Muscle layer of duodenum (tissue), 2 donors: ENCODE results near the gene VAPB.

Source experiments
- H3K27ac ChIP-seq: one replicate; pipeline ENCODE4 v1.7.0; 2013; ENCODE audit warnings: mild to moderate bottlenecking, low read length
- H3K27me3 ChIP-seq: one replicate; pipeline ENCODE4 v1.7.0; 2013; ENCODE audit warnings: low read depth, mild to moderate bottlenecking, control low read depth, low read length
- H3K36me3 ChIP-seq, 2 donors: one replicate each; pipeline ENCODE4 v1.7.0; 2013; ENCODE audit warnings: low read length in 2 of 2, control low read depth in 1 of 2, mild to moderate bottlenecking in 1 of 2; ENCODE audit not compliant: insufficient read depth in 2 of 2, control insufficient read depth in 1 of 2
- H3K4me1 ChIP-seq, 2 donors: one replicate each; pipeline ENCODE4 v1.7.0; 2013; ENCODE audit warnings: low read length in 2 of 2, mild to moderate bottlenecking in 2 of 2, control low read depth in 1 of 2, moderate library complexity in 1 of 2; ENCODE audit not compliant: insufficient read depth in 2 of 2, control insufficient read depth in 1 of 2
- H3K4me3 ChIP-seq, 2 donors: one replicate each; pipeline ENCODE4 v1.7.0; 2013; ENCODE audit warnings: low read length in 2 of 2, low read depth in 1 of 2, mild to moderate bottlenecking in 1 of 2
- H3K9me3 ChIP-seq, 2 donors: one replicate each; pipeline ENCODE4 v1.7.0; 2013; ENCODE audit warnings: low read length in 2 of 2, control low read depth in 1 of 2, mild to moderate bottlenecking in 1 of 2; ENCODE audit not compliant: control insufficient read depth in 1 of 2
- donor health status: healthy.

Gene VAPB

DNA sequence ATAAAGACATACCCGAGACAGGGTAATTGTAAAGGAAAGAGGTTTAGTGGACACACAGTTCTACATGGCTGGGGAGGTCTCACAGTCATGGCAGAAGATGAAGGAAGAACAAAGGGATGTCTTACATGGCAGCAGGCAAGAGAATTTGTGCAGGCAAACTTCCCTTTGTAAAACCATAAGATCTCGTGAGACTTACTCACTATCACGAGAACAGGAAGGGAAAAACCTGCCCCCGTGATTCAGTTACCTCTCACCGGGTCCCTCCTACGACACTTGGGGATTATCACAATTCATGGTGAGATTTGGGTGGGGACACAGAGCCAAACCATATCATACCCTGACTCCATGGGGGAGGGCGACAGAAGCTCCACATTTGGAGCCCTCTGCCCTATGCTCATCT, 7.4 kb upstream of the VAPB start:
- Histone ChIP-seq H3K36me3 (no peaks in the 10 kb centered on the region), H3K27me3 (no peaks in the 10 kb centered on the region), H3K27ac (no peak overlapping the region), H3K9me3 (peaks cover 0 to 6% of the 10 kb centered on the region in 2 donors), H3K4me3 (no peak overlapping the region), H3K4me1 (no peaks in the 10 kb centered on the region)

DNA sequence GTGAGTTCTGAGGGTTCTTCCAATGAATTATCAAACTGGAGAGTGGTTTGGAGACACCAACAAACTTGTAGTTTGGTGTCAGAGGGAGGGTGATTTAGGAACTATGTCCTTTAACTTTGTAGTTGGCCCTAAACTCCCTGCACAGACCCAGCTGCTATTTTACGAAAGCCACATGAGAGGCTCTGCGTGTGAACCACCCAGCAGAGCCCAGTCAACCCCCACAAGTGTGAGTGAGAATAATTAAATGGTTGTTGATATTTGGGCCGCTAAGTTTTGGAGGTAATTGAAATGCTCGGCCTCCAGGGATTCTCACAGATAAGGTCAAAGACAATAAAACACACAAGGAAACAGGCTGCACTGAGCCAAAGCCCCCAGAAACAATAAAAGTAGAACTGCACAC, 6.9 kb upstream of the VAPB start:
- Histone ChIP-seq H3K27ac (no peak overlapping the region), H3K4me1 (no peaks in the 10 kb centered on the region), H3K9me3 (peaks cover 0 to 6% of the 10 kb centered on the region in 2 donors), H3K4me3 (no peak overlapping the region), H3K36me3 (no peaks in the 10 kb centered on the region), H3K27me3 (no peaks in the 10 kb centered on the region)

DNA sequence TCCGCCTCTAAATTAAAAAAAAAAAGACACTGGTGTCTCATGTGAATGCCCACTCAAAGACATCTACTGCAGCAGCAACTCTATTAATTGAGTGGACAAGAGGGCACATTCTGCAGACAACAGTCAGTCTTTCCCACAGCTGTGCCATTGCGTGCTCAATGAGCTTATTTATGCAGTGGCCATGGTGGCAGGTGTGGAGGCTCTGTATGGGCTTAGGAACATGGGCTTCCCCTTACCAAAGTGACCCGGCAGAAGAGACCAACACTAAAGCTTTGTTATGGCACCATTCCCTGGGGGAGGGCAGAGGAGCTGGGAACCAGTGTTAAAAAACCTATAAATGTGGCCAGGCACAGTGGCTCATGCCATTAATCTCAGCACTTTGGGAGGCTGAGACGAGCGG, 4.2 kb upstream of the VAPB start:
- Histone ChIP-seq H3K4me1 (peaks cover 1 to 2% of the 10 kb centered on the region in 2 donors), H3K4me3 (no peak overlapping the region), H3K27ac (no peak overlapping the region), H3K9me3 (peaks cover 0 to 6% of the 10 kb centered on the region in 2 donors), H3K27me3 (no peaks in the 10 kb centered on the region), H3K36me3 (no peaks in the 10 kb centered on the region)

DNA sequence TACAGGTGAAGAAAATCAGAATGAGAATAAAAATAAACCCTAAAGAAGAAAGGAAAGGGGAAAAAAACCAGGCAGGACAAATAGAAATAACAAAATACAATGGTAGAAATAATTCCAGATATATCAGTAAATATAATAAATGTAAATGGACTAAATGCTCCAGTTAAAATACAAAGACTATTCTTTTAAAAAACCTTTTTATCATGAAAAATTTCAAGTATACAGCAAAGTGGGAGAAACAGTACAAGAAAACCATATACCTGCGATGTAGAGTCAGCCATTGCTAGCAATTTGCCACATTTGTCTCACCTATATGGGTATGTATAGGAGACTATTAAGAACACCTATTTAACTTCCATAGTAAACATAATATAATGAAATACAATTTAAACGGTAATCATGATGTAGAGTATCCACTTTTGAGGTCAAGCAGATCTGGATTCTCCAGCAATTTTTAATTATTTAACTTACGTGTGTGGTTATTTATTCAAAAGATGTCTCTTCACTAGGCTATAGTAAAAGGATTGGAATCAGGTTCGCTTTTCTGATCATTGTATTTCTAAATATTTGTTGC, 914 bp upstream of the VAPB start:
- H3K36me3 ChIP-seq, result no peaks in the 10 kb centered on the region
- H3K4me1 ChIP-seq, result peaks cover 12 to 28% of the 10 kb centered on the region in 2 donors
- H3K4me3 ChIP-seq, result peak overlapping the region in 1 of 2 donors; percentile 55
- H3K27ac ChIP-seq, result no peak overlapping the region
- no peaks in the 10 kb centered on the region for H3K9me3 ChIP-seq
- H3K27me3 ChIP-seq, result no peaks in the 10 kb centered on the region

DNA sequence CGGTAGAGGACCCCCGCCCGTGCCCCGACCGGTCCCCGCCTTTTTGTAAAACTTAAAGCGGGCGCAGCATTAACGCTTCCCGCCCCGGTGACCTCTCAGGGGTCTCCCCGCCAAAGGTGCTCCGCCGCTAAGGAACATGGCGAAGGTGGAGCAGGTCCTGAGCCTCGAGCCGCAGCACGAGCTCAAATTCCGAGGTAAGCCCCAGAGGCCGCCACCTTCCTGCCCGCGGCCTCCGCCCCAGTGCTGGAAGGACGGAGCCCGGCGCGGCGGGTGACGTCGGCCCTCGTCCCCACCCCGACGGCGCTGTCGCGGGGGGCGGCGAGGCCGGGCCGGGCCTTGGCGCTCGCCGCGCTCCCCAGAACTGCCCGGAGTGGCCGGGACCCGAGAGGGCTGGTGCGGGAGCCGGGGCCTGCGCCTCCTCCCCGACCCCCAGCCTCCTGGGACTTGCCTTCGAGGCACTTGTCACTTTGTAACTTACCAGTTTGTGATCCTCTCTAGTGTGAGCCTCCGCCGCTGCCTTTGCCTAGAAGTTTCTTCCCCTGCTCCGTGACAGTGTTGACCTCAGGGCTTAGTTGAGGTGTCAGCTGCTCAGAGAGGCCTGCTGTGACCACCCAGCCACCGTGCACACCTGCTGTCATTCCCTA, 417 bp downstream of the VAPB start:
- Histone ChIP-seq H3K27ac (peak overlapping the region; percentile 87), H3K4me3 (peak overlapping the region; percentile 72 to 95), H3K36me3 (no peaks in the 10 kb centered on the region), H3K27me3 (no peaks in the 10 kb centered on the region), H3K9me3 (no peaks in the 10 kb centered on the region), H3K4me1 (peaks cover 16 to 32% of the 10 kb centered on the region in 2 donors)

DNA sequence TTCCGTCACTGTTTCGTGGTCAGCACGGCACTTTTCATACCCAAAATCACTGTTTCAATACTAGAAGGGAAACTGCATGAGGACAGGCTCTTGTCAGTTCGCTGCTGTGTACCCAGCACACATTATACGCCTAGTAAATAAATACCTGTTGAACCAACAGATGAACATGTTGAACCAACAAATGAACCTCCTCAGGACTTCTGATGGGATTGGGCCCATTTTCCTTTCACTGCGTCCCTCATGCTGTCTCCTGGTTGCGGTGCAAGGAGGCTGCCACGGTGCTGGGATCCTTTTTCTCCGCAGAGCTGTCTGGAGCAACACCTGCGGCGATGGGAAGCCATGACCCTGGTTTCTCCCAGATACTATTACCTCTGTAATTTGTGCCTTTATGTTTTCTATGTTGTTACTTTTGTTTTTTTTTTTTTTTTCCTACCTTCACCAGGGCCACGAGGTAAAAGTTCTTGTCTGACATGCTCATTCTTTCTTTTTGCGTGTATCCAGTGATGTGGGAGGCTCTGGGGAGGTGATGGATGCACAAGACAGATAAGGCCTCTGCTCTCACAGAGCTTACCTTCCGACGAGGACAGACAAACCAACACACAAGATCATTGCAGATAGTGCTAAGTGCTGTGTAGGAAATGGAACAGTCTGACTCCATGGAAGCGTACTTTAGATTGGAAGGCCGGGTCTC, 1.1 kb downstream of the VAPB start:
- H3K27ac ChIP-seq, result peak overlapping the region; percentile 87
- peaks cover 16 to 32% of the 10 kb centered on the region in 2 donors for H3K4me1 ChIP-seq
- no peaks in the 10 kb centered on the region for H3K9me3 ChIP-seq
- H3K4me3 ChIP-seq, result peak overlapping the region; percentile 72 to 95
- no peaks in the 10 kb centered on the region for H3K27me3 ChIP-seq
- H3K36me3 ChIP-seq, result no peaks in the 10 kb centered on the region

DNA sequence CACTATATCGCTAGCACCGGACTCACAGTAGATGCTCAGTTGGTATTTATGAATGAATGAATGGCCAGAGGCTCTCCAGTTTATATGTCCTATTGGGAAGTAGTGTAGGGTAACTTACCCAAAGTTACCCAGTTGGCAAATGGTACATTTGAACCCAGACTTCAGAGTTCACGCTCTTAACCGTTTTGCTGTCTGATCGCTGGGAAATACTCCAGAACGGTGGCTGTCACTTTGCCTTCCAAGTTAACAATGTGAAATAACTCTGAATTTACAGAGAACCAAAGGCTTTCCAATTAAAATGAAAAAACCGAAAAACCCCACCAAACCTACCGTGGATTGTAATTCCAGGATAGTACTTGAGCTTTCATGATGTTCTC, 1.6 kb downstream of the VAPB start:
- H3K4me3 ChIP-seq, result peak overlapping the region in 1 of 2 donors; percentile 72
- peaks cover 16 to 35% of the 10 kb centered on the region in 2 donors for H3K4me1 ChIP-seq
- H3K9me3 ChIP-seq, result no peaks in the 10 kb centered on the region
- no peaks in the 10 kb centered on the region for H3K27me3 ChIP-seq
- H3K27ac ChIP-seq, result no peak overlapping the region
- no peaks in the 10 kb centered on the region for H3K36me3 ChIP-seq

DNA sequence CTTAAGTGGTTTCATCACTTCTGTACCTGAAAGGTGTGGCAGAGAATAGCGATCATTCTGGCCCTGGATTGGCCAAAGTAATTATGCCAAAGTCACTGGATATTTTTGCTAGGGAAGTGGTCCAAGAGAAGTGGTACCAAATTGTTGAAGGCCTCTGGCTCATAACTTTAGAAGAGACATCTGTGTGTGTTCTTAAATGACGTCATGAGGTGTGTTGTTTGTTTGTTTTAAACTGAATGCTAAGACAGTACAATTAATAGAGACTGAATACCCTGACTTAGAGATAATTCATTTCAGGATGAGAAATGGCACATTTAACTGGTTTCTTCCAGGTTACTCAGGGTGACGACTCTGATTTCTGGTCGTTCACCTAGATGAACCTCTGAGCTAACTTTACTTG, 3.3 kb downstream of the VAPB start:
- H3K36me3 ChIP-seq, result no peaks in the 10 kb centered on the region
- no peaks in the 10 kb centered on the region for H3K9me3 ChIP-seq
- no peak overlapping the region for H3K27ac ChIP-seq
- peaks cover 16 to 36% of the 10 kb centered on the region in 2 donors for H3K4me1 ChIP-seq
- no peaks in the 10 kb centered on the region for H3K27me3 ChIP-seq
- no peak overlapping the region for H3K4me3 ChIP-seq

DNA sequence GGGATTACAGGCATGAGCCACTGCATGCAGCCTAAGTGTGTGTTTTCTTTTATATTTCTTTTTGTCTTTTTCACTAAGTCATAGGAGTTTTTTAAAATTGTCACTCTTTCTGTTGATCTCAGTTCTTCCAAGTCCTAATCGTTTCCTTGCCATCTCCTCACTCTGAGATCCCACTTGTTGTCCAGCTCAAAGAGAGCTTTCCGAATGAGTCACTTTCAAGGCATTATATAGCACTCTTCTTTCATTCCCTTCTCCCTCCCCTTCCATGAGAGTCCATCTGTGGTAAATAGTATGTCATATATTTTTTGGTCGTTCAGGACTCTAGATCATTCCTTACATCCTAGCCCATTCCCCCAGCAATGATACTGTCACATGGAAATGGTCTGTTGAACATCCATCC, 4.3 kb downstream of the VAPB start:
- no peak overlapping the region for H3K27ac ChIP-seq
- no peaks in the 10 kb centered on the region for H3K9me3 ChIP-seq
- no peak overlapping the region for H3K4me3 ChIP-seq
- no peaks in the 10 kb centered on the region for H3K27me3 ChIP-seq
- H3K4me1 ChIP-seq, result peaks cover 16 to 38% of the 10 kb centered on the region in 2 donors
- H3K36me3 ChIP-seq, result no peaks in the 10 kb centered on the region

DNA sequence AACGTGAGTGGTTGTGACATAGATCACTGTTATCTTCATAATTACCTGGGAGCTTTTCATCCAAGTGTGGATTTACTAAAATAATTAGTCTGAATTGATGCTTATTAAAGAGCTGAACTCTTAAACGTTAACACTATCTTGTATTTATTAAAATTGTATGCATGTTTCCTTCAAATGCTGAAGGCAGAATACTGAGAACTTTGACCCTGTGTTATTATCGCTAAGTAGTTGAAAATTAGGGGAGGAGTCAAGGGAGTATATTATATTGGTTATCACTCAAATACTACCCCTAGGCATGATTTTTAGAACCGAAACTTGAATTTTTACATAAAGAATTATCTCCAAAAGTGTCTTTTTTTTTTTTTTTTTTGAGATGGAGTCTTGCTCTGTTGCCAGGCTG, 5.8 kb downstream of the VAPB start:
- H3K27me3 ChIP-seq, result no peaks in the 10 kb centered on the region
- H3K4me1 ChIP-seq, result peaks cover 14 to 41% of the 10 kb centered on the region in 2 donors
- H3K27ac ChIP-seq, result no peak overlapping the region
- H3K36me3 ChIP-seq, result no peaks in the 10 kb centered on the region
- no peaks in the 10 kb centered on the region for H3K9me3 ChIP-seq
- no peak overlapping the region for H3K4me3 ChIP-seq

DNA sequence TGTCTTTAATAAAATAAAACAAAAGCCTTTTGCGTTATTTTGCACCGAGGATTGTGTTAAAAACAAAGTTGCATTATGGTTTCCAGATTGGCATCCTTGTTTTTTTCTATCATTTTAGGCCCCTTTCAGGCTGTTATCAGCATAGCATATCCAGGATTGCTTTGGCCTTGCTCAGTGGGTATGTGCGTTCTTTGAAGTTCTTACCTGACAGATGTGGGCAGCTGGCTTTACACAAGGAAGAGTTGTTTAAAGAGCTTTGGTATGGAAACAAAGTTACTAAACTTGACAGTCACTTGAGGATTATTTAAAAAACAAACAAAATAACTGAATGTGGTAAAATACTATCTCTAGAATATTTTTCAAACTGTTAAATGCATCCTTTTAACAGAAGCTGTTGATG, 6.6 kb downstream of the VAPB start:
- no peaks in the 10 kb centered on the region for H3K27me3 ChIP-seq
- peaks cover 10 to 33% of the 10 kb centered on the region in 2 donors for H3K4me1 ChIP-seq
- H3K36me3 ChIP-seq, result no peaks in the 10 kb centered on the region
- H3K27ac ChIP-seq, result no peak overlapping the region
- no peaks in the 10 kb centered on the region for H3K9me3 ChIP-seq
- no peak overlapping the region for H3K4me3 ChIP-seq
